ENCODE data around the gene SPIRE1.
"Not testable (repeated sequence)": the region's sequence is repeated elsewhere in the genome, so short reads cannot be mapped to it uniquely, and the experiment has no call there.

The SPIRE1 gene

GRCh38 chr18:12411456-12411855, 246.5 kb downstream of the SPIRE1 start:
- no peak for DNase-seq (ENCODE audit: low spot score)

- not testable (repeated sequence) for DNase-seq (ENCODE audit: low spot score)
Measured at GRCh38 chr18:12410747-12411146, 247.2 kb downstream of the SPIRE1 start.

GRCh38 chr18:12410081-12410481, 247.8 kb downstream of the SPIRE1 start:
- DNase-seq (ENCODE audit: low spot score): no peak

- no peak for DNase-seq (ENCODE audit: low spot score)
Measured at GRCh38 chr18:12409469-12409868, 248.4 kb downstream of the SPIRE1 start.

- DNase-seq (ENCODE audit: low spot score): no peak
Measured at GRCh38 chr18:12408247-12408869, 249.5 kb downstream of the SPIRE1 start.

GRCh38 chr18:12406371-12407111, 251.4 kb downstream of the SPIRE1 start:
- DNase-seq (ENCODE audit: low spot score): no peak

GRCh38 chr18:12405066-12405465, 252.8 kb downstream of the SPIRE1 start:
- no peak for DNase-seq (ENCODE audit: low spot score)

- DNase-seq (ENCODE audit: low spot score): no peak
Measured at GRCh38 chr18:12403601-12404506, 254.1 kb downstream of the SPIRE1 start.

- DNase-seq (ENCODE audit: low spot score): no peak
Measured at GRCh38 chr18:12401881-12402280, 256.0 kb downstream of the SPIRE1 start.

- no peak for DNase-seq (ENCODE audit: low spot score)
Measured at GRCh38 chr18:12399231-12399630, 258.7 kb downstream of the SPIRE1 start.

GRCh38 chr18:12398625-12399024, 259.3 kb downstream of the SPIRE1 start:
- DNase-seq (ENCODE audit: low spot score): no peak

GRCh38 chr18:12397793-12398192, 260.1 kb downstream of the SPIRE1 start:
- no peak for DNase-seq (ENCODE audit: low spot score)

GRCh38 chr18:12397254-12397653, 260.7 kb downstream of the SPIRE1 start:
- no peak for DNase-seq (ENCODE audit: low spot score)

Measured in CD4-positive, alpha-beta T cell treated with Interleukin-6 at 100 ng/mL for 8 hours (primary cell).